ENCODE results near the gene AQP5. TPM values are rescaled to one million over a fixed set of nuclear protein-coding genes. Genes with fewer than 3 reads are reported as not detected.

Gene AQP5
- total RNA-seq, 6 experiments from 2014 or later, result not detected

DNA sequence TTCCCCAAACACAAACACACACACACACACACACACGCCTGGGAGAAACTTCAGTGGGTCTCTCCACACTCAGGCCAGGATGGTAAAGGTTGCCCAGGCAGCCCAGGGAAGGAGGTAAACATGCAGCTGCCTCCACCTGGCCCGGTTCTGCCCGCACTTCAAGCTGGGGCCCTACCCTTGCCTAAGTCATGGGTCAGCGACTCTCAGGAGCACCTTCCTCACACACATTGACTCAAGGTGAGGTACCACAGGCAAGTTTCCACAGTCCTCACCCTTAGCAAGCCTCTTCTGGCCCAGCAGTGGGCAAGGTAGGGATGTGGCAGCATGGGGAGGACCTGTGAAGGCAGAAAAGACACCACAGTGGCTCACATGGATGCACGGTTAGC is 43.9 kb upstream of the AQP5 start:
- Mint-ChIP-seq H3K36me3 (ENCODE audit: low read depth) (no peaks in the 10 kb centered on the region), H3K27me3 (ENCODE audit: insufficient read depth) (peaks cover 9% of the 10 kb centered on the region; the same call in 1 of the 2 replicates), H3K9me3 (no peaks in the 10 kb centered on the region), H3K4me1 (ENCODE audit: low read depth) (peaks cover 12% of the 10 kb centered on the region), H3K4me3 (no peak overlapping the region), H3K27ac (no peak overlapping the region)
- DNase-seq, result no peak
- TF ChIP-seq, protein P1, sequence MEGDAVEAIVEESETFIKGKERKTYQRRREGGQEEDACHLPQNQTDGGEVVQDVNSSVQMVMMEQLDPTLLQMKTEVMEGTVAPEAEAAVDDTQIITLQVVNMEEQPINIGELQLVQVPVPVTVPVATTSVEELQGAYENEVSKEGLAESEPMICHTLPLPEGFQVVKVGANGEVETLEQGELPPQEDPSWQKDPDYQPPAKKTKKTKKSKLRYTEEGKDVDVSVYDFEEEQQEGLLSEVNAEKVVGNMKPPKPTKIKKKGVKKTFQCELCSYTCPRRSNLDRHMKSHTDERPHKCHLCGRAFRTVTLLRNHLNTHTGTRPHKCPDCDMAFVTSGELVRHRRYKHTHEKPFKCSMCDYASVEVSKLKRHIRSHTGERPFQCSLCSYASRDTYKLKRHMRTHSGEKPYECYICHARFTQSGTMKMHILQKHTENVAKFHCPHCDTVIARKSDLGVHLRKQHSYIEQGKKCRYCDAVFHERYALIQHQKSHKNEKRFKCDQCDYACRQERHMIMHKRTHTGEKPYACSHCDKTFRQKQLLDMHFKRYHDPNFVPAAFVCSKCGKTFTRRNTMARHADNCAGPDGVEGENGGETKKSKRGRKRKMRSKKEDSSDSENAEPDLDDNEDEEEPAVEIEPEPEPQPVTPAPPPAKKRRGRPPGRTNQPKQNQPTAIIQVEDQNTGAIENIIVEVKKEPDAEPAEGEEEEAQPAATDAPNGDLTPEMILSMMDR (IDR thresholded peaks at IDR 0.05), result no peak

DNA sequence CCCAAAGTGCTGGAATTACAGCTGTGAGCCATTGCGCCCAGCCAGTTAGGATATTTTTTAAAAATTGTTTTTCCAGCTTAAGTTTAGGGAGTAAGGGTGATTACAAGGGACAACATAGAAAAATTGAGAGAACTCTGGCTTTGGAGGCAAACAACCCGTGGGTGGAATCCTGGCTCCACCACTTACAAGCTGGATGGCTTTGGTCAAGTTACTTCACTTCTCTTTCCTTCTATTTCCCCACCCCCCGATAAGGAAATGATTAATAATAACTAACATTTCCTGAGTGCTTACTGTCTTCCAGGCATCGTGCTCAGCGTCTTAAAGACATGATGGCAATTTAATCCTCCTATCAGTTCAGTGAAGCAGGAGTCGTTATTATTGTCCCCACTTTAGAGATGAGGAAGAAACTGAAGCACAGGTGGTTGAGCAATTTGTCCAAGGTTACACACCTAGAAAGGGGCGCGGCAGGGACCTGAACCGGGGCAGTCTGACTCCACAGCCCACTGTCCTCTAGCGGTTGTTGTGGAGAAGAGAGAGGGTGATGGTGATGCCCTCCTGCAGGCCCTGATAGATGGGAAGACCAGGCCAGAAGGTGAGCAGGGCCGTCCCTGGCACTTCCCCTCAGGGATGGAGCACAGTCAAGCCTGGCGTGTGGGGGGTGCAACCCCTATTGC is 41.3 kb upstream of the AQP5 start:
- DNase-seq, result no peak
- Mint-ChIP-seq H3K27me3 (ENCODE audit: insufficient read depth) (peaks cover 10% of the 10 kb centered on the region), H3K4me3 (peak overlapping the region; percentile 16), H3K9me3 (no peaks in the 10 kb centered on the region), H3K36me3 (ENCODE audit: low read depth) (no peaks in the 10 kb centered on the region), H3K4me1 (ENCODE audit: low read depth) (peaks cover 12% of the 10 kb centered on the region), H3K27ac (peak overlapping the region; percentile 38; the same call in 1 of the 2 replicates)
- TF ChIP-seq, protein P1 (IDR thresholded peaks at IDR 0.05), result no peak

DNA sequence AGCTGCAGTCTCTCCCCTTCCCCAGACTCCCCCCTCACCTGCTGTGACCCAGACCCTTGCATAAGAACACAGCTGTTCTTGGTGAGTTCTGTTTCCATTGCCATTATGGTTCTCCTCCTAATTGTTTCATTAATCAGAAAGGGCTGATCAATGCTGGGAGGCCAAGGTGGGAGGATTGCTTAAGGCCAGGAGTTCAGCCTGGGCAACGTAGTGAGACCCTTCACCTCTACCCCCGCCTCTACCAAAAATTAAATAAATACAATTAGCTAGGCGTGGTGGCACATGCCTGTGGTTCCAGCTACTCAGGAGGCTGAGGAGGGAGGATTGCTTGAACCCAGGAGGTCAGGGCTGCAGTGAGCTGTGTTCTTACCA is 40.8 kb upstream of the AQP5 start:
- Mint-ChIP-seq H3K4me3 (no peak overlapping the region), H3K9me3 (no peaks in the 10 kb centered on the region), H3K27me3 (ENCODE audit: insufficient read depth) (peaks cover 11% of the 10 kb centered on the region), H3K27ac (no peak overlapping the region), H3K36me3 (ENCODE audit: low read depth) (no peaks in the 10 kb centered on the region), H3K4me1 (ENCODE audit: low read depth) (peaks cover 12% of the 10 kb centered on the region)
- TF ChIP-seq, protein P1 (IDR thresholded peaks at IDR 0.05), result no peak
- no peak for DNase-seq

DNA sequence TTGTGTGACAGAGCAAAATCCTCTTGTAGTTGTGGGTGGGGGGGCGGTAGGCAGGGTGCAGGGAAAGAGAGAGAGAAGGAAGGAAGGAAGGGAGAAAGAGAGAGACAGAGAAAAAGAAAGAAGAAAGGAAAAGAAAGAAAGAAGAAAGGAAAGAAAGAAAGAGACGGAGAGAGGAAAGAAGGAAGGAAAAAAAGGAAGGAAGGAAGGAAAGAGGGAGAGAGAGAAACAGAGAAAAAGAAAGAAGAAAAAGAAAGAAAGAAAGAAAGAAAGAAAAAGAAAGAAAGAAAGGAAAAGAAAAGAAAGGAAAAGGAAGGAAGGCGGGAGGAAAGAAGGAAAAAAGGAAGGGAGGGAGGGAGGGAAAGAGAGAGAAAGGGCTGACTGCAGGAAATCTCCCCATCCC is 40.4 kb upstream of the AQP5 start:
- peaks cover 11% of the 10 kb centered on the region for H3K27me3 Mint-ChIP-seq (ENCODE audit: insufficient read depth)
- DNase-seq, result no peak
- H3K9me3 Mint-ChIP-seq, result no peaks in the 10 kb centered on the region
- H3K4me3 Mint-ChIP-seq, result no peak overlapping the region
- H3K36me3 Mint-ChIP-seq (ENCODE audit: low read depth), result no peaks in the 10 kb centered on the region
- H3K4me1 Mint-ChIP-seq (ENCODE audit: low read depth), result peaks cover 12% of the 10 kb centered on the region
- no peak overlapping the region for H3K27ac Mint-ChIP-seq
- TF ChIP-seq, protein P1 (IDR thresholded peaks at IDR 0.05), result no peak

DNA sequence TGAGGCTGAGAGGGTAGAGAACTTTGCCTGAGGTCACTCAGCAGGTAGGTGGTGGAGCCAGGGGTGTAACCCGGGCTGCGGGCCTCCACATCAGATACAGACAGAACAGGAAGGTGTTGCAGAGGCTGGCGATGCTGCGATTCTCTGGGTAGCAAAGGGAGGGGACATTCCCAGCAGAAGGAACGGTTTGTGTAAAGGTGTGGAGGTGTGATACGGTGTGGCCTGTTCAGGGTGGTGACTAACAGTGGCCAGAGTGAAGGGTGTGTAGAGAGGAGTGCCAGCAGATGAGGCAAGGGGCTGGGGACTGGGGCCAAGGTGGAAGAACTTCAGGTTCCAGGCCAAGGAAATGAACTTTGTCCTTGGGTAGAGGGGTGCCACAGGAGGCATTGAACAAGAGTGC is 39.7 kb upstream of the AQP5 start:
- DNase-seq, result no peak
- no peaks in the 10 kb centered on the region for H3K9me3 Mint-ChIP-seq
- H3K27ac Mint-ChIP-seq, result no peak overlapping the region
- H3K36me3 Mint-ChIP-seq (ENCODE audit: low read depth), result no peaks in the 10 kb centered on the region
- H3K4me3 Mint-ChIP-seq, result no peak overlapping the region
- peaks cover 10% of the 10 kb centered on the region for H3K27me3 Mint-ChIP-seq (ENCODE audit: insufficient read depth)
- TF ChIP-seq, protein P1 (IDR thresholded peaks at IDR 0.05), result no peak
- peaks cover 12% of the 10 kb centered on the region for H3K4me1 Mint-ChIP-seq (ENCODE audit: low read depth)

All from HFFc6 (cell line).